ENCODE measurements around the gene NEDD4L.

The NEDD4L gene

DNA sequence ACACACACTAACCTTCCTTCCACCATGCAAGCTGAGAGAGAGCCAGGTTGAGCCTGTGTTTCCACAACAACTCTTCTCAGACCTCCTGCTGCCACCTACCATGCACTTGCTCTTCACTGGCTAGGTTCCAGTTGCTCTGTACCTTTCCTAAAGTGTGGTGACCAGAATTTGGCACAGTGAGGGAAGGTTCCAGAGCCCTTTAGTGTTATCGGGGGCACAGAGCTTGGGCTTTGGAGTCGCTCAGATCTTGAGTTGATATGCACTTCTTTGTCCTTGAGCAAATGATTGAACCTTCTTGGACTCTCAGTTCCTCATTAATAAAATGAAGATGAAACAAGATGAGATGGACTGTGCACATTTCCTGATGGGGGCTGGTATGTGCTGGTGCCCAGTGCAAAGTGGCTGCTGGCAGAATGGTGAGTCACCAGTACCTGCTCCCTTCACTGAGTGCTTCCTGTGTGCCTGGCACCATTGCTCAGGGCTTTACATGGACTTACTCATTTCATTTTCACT, 47.1 kb downstream of the NEDD4L start:
- in situ Hi-C loops (cut with HindIII; ENCODE audit: low sequenced_read_pairs), result no loop called here

GRCh38 chr18:58093311-58093803, 49.3 kb downstream of the NEDD4L start:
- in situ Hi-C loops (cut with HindIII; ENCODE audit: low sequenced_read_pairs), result no loop called here

DNA sequence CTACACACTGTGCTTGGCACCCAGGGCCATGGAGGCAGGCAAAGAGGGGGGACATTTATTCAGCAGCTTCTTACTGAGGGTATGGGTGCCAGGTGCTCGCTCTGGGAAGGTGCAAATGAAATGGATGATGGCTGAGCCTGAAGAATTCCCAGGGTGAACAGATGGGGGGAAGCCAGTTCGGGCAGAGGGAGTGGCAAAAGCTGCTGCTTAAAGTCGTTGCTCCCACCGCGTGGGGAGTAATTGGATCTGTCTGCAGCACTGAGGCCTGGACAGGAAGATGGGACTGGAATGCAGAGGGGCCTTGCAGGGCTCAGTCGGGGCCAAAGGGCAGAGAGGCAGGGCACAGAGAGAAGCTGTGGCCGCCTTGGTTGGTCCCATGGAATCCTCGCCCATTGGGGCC, 51.2 kb downstream of the NEDD4L start:
- in situ Hi-C loops (cut with HindIII; ENCODE audit: low sequenced_read_pairs), result no loop called here

DNA sequence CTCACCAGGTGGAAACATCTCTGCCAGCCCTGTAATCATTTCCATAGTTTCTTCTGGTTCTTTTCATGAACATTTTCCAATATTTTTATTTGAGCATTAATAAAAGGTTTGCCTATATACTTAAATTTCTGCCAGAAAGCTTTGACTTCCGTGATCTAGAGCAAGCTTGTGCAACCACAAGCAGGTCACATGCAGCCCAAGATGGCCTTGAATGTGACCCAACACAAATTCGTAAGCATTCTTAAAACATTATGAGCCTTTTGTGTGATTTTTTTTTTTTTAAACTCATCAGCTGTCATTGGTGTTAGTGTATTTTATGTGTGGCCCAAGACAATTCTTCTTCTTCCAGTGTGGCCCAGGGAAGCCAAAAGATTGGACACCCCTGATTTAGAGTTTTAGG, 51.6 kb downstream of the NEDD4L start:
- in situ Hi-C loops (cut with HindIII; ENCODE audit: low sequenced_read_pairs), result no loop called here

DNA sequence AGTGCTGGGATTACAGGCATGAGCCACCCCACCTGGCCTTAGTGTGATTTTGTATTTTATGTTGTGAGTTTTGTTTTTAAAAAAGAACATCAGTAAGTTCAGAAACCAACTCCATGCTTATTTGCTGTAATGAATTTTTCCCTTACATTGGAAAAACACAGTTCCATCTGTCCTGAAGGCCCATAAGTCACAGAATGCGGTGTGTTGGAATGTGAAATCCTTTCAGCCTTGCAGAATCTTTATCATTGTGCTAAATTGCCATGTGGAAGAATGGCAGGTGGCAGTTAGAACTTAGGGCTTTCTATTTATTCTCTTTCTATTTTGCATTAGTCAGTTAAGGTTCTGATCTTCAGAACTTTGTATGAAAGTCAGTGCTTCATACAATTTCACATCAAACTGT, 52.6 kb downstream of the NEDD4L start:
- in situ Hi-C loops (cut with HindIII; ENCODE audit: low sequenced_read_pairs), result no loop called here

- in situ Hi-C loops (cut with HindIII; ENCODE audit: low sequenced_read_pairs), result no loop called here
Observed at GRCh38 chr18:58097121-58097906, 53.3 kb downstream of the NEDD4L start.

- in situ Hi-C loops (cut with HindIII; ENCODE audit: low sequenced_read_pairs), result no loop called here
Observed at GRCh38 chr18:58097907-58098166, 53.8 kb downstream of the NEDD4L start.

DNA sequence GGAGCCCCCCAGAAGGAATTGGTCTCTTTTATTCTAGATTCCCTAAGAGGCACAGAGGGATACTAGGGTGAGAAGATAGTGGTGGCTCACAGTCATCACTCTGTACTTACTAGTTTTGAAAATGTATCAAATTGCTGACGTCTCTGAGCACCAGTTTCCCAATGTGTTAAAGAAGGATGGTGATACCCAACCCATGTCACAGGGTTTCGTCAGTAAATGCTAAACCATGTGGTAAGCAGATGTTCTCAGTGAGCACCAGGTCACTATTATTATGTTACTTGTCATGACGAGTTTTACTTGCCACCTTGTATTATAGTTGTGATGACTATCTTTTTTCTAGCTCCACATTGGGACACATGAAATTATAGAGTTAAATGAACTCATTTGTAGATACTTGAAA, 54.7 kb downstream of the NEDD4L start:
- in situ Hi-C loops (cut with HindIII; ENCODE audit: low sequenced_read_pairs), result no loop called here

DNA sequence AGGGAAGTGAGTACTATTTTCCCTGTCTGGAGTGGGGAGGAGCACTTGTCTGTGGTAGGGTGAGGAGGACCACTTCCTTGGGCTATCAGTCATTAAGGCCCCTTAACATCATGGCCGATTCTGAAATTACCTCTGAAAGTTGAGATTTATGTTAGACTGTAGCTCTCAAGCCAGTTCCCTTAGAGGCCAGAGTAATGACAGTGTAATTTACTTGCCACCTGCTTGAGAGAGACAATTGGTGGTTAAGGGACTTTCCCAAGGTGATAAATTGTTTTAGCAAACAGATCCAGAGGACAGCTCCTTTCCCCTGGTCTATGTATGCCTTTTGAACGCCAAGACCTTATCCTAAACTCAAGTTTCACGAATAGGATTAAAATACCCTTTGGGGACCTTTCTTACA, 56.1 kb downstream of the NEDD4L start:
- in situ Hi-C loops (cut with HindIII; ENCODE audit: low sequenced_read_pairs), result no loop called here

GRCh38 chr18:58101291-58101794, 57.3 kb downstream of the NEDD4L start:
- in situ Hi-C loops (cut with HindIII; ENCODE audit: low sequenced_read_pairs), result no loop called here

DNA sequence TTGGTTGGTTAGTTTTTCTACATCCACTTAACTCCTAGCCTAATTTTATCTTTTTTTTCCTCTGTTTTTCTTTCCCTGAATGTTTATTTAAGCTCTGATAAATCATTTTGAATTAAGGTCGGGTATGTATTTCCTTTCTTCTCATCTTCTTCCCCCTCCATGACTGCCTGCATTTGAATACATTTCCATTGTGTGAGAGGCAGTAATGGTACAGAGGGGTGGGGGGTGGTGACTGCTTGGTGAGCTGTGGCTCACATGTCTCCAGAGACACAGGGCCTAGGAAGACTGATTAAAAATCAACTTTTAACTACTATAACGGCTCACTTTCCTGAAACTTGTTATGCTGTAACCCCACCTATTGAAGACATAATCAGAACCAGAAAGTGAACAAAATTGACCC, 58.0 kb downstream of the NEDD4L start:
- in situ Hi-C loops (cut with HindIII; ENCODE audit: low sequenced_read_pairs), result no loop called here

DNA sequence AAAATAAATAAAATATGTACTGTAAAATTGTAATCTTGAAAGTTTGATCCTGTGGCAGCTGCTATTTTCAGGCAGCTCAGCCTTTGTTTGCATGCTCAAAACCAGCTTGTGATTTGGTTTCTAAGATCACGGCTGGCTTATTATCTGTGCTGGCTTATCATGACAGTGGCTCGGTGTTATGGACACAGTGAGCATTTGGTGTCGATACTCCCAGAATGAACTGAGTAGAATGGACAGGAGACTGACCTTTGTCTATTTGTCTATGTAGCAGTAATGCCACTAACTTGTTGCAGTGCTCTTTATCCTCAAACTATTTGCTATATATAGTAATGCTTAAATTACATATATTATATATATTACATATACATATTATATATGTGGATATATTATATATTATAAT, 58.8 kb downstream of the NEDD4L start:
- in situ Hi-C loops (cut with HindIII; ENCODE audit: low sequenced_read_pairs), result no loop called here

GRCh38 chr18:58103339-58103985, 59.4 kb downstream of the NEDD4L start:
- in situ Hi-C loops (cut with HindIII; ENCODE audit: low sequenced_read_pairs), result no loop called here

- in situ Hi-C loops (cut with HindIII; ENCODE audit: low sequenced_read_pairs), result no loop called here
Observed at GRCh38 chr18:58104096-58104495, 60.1 kb downstream of the NEDD4L start.

DNA sequence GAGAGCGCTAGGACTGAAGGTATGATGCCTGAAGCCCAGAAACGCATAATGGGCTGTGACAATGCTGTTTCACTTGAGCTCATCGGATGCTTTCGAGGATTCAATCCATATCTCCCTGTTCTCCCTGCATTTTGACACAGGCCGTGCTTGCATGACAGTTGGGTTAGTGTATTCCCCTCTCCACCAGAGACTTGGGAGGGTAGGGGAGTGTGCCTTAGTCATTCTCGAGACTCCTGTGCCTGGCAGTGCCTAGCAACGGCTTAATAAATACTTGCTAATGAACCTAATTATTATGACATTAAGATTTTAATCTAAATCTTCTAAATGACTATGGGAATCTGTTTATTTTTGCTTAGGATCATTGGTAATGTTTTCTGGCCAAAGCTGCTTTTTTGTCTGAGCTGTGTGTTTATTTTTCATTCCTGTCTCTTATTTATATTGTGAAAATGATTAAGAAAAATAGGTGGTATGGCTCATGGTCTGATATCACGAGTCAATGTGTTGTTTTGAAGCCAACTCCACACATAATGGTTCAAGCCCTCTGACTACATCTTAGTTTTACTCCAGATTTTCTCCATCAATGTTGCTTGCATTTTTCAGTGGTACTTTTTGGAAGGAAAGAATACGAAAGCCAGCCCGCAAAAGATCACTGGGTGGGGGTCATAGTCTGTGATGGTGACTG, 61.3 kb downstream of the NEDD4L start:
- in situ Hi-C loops (cut with HindIII; ENCODE audit: low sequenced_read_pairs), result no loop called here

- in situ Hi-C loops (cut with HindIII; ENCODE audit: low sequenced_read_pairs), result no loop called here
Observed at GRCh38 chr18:58105888-58106260, 61.8 kb downstream of the NEDD4L start.

GRCh38 chr18:58106289-58107070, 62.5 kb downstream of the NEDD4L start:
- in situ Hi-C loops (cut with HindIII; ENCODE audit: low sequenced_read_pairs), result no loop called here

GRCh38 chr18:58109256-58109655, 65.2 kb downstream of the NEDD4L start:
- in situ Hi-C loops (cut with HindIII; ENCODE audit: low sequenced_read_pairs), result no loop called here

GRCh38 chr18:58110398-58110797, 66.4 kb downstream of the NEDD4L start:
- in situ Hi-C loops (cut with HindIII; ENCODE audit: low sequenced_read_pairs), result no loop called here

GRCh38 chr18:58112174-58112573, 68.1 kb downstream of the NEDD4L start:
- in situ Hi-C loops (cut with HindIII; ENCODE audit: low sequenced_read_pairs), result no loop called here

GRCh38 chr18:58113337-58113736, 69.3 kb downstream of the NEDD4L start:
- in situ Hi-C loops (cut with HindIII; ENCODE audit: low sequenced_read_pairs), result no loop called here
